GM19324 (cell line): ENCODE measurements around the gene PHACTR3.

Source experiments
- ATAC-seq: cut with Tn5 transposase; IDR thresholded peaks from one replicate; pipeline ENCODE4 v1.9.1; 2021; ENCODE audit warnings: mild to moderate bottlenecking, moderate library complexity; ENCODE audit not compliant: unreplicated experiment, low FRiP score

PHACTR3 gene

GRCh38 chr20:59821201-59821600, 216.9 kb downstream of the PHACTR3 start:
- ATAC-seq = no peak

GRCh38 chr20:59821788-59822187, 217.4 kb downstream of the PHACTR3 start:
- ATAC-seq = no peak

GRCh38 chr20:59822291-59823029, 218.1 kb downstream of the PHACTR3 start:
- no peak for ATAC-seq

- ATAC-seq = no peak
These were observed 218.7 kb downstream of the PHACTR3 start for GRCh38 chr20:59823030-59823423.

- no peak for ATAC-seq
These were observed 219.3 kb downstream of the PHACTR3 start for GRCh38 chr20:59823491-59824259.

- ATAC-seq = no peak
These were observed 220.6 kb downstream of the PHACTR3 start for GRCh38 chr20:59824711-59825562.

GRCh38 chr20:59825563-59825920, 221.2 kb downstream of the PHACTR3 start:
- ATAC-seq = no peak

GRCh38 chr20:59825944-59826759, 221.8 kb downstream of the PHACTR3 start:
- ATAC-seq = no peak

GRCh38 chr20:59827138-59828056, 223.1 kb downstream of the PHACTR3 start:
- ATAC-seq = no peak

GRCh38 chr20:59828125-59829053, 224.0 kb downstream of the PHACTR3 start:
- ATAC-seq = no peak

- ATAC-seq = no peak
These were observed 224.9 kb downstream of the PHACTR3 start for GRCh38 chr20:59829054-59829785.

GRCh38 chr20:59829786-59830664, 225.7 kb downstream of the PHACTR3 start:
- no peak for ATAC-seq

- ATAC-seq = no peak
These were observed 226.3 kb downstream of the PHACTR3 start for GRCh38 chr20:59830665-59831023.

- no peak for ATAC-seq
These were observed 226.9 kb downstream of the PHACTR3 start for GRCh38 chr20:59831024-59831915.

- no peak for ATAC-seq
These were observed 227.6 kb downstream of the PHACTR3 start for GRCh38 chr20:59831916-59832270.
